ENCODE results near the gene FOSL2.

The FOSL2 gene

DNA sequence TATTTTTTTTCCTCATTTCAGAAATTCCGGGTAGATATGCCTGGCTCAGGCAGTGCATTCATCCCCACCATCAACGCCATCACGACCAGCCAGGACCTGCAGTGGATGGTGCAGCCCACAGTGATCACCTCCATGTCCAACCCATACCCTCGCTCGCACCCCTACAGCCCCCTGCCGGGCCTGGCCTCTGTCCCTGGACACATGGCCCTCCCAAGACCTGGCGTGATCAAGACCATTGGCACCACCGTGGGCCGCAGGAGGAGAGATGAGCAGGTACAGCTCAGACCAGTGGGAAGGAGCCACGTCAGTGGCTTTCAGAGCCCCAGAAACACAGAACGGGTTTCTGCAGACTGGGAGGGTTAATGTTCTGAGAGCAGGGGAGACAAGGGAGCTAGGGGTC, 11.4 kb downstream of the FOSL2 start:
- TF ChIP-seq ZFX (IDR thresholded peaks at IDR 0.05; ENCODE audit: borderline replicate concordance), result no peak
- TF ChIP-seq CTCF (IDR thresholded peaks at IDR 0.05), result no peak
- H3K27ac ChIP-seq, result no peak overlapping the region

DNA sequence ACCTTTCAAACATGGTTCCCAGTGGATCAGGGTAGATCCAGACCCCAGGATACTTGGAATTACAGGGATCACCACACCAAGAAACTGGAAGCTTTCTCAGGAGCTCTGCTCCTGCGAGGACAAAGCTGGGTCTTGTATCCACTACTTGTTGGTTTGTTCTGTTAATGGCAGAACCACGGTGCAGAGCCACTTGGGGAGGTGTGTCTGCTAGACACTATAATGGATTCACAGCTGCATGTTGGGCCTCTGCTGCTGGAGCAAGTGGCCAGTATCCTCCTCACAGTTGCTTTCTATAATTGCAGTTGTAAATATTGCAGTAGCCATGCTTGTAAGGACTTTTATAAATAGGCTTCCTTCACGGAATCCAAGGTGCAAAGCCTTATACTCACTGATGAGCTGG, 12.9 kb downstream of the FOSL2 start:
- H3K27ac ChIP-seq, result no peak overlapping the region
- TF ChIP-seq ZFX (IDR thresholded peaks at IDR 0.05; ENCODE audit: borderline replicate concordance) (no peak), CTCF (IDR thresholded peaks at IDR 0.05) (no peak)

DNA sequence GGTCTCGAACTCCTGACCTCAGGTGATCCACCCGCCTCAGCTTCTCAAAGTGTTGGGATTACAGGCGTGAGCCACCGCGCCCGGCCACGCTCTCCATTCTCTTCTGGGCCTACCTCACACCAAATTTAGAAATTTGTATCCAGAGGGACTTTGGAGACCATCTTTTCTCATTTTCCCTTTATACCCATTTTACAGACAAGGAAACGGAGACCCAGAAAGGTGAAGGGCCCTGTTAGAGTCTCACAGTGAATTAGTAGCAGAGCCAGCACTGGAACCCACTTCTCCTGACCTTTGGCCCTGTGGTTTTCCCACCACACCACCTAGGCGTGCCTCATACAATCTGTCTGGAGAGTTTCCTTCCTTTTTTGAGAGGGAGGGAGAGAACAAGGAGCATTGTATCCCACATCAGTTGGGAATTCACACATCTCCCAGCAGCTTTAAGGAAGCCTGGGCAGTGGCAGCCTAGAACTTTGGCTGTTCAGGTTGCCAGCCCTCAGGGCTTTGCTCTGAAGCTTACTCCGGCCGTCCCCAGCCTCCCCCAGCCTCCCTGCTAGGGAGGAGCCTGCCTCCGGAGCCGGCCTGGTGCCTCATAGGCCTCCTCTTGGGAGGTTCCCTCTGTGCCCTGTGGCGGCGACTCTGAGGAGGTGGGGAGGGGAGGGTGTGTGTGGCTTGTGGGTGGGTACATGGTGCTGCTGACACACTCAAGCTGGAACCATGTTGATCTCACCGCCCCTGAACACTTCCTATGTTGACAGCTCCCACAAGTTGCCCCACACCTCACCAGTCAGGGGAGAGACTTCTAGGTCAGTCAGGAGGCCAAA, 13.8 kb downstream of the FOSL2 start:
- H3K27ac ChIP-seq, result no peak overlapping the region

GRCh38 chr2:28407131-28407975, 14.7 kb downstream of the FOSL2 start:
- no peak overlapping the region for H3K27ac ChIP-seq
- TF ChIP-seq CTCF (IDR thresholded peaks at IDR 0.05), result no peak
- no peak for TF ChIP-seq ZFX (IDR thresholded peaks at IDR 0.05; ENCODE audit: borderline replicate concordance)

More for the DNA sequence above, 13.8 kb downstream of the FOSL2 start:
- TF ChIP-seq CTCF (IDR thresholded peaks at IDR 0.05), result no peak
- TF ChIP-seq ZFX (IDR thresholded peaks at IDR 0.05; ENCODE audit: borderline replicate concordance), result no peak

DNA sequence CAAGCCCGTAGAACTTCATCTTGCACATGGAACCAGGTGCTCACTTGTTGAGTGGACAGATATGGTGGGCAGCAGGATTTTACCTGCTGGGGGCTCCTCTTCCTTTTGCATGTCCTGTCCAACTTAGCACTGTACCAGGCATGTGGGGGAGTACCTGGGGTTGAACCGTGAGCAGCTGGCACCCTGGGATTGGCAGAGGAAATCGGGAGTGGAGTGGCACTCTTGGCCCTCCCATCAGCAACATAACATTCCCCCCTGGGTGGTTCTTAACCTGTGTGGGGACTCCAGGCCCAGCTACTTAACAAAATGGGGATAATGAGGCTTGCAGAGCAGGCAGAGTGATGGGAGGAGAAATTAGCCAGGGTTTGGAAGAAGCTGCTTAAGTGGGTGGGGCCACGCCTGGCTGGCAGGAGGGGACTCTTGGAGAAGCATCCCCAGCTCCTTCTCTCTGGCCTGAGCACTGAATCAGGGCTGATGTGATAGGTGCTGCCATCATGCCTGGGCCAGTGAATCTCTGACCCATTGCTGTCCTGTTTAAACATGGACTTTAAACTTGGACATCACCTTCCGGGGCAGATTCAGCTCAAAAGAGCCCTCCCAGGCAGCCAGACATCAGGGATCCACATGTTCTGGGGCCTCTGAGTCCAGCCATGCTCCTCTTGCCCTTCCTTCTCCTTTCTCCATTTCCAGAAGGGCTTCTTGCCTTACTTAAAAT, 15.5 kb downstream of the FOSL2 start:
- TF ChIP-seq ZFX (IDR thresholded peaks at IDR 0.05; ENCODE audit: borderline replicate concordance) (no peak), CTCF (IDR thresholded peaks at IDR 0.05) (no peak)

GRCh38 chr2:28408764-28409599, 16.3 kb downstream of the FOSL2 start:
- no peak for TF ChIP-seq CTCF (IDR thresholded peaks at IDR 0.05)
- no peak for TF ChIP-seq ZFX (IDR thresholded peaks at IDR 0.05; ENCODE audit: borderline replicate concordance)
- H3K27ac ChIP-seq, result no peak overlapping the region

More for the DNA sequence above, 15.5 kb downstream of the FOSL2 start:
- no peak overlapping the region for H3K27ac ChIP-seq

All from 22Rv1 (cell line).